Heart left ventricle (tissue), 16 donors: ENCODE data around the gene EIF4A3. TPM values are rescaled to one million over a fixed set of nuclear protein-coding genes. Genes with fewer than 3 reads are reported as not detected.

Experiments used
- ATAC-seq, 4 donors: fragments of 200-7000 bp; cut with Tn5 transposase; one replicate each; pipeline ENCODE4 v1.9.1; 2020 to 2022; ENCODE audit warnings: moderate library complexity in 4 of 4, mild to moderate bottlenecking in 3 of 4, moderate number of reproducible peaks in 1 of 4
- DNase-seq, 5 donors: peaks; one replicate each; pipeline ENCODE4 v3.0.0-alpha.2; 2020
- H3K27ac ChIP-seq, 12 donors: fragments of 200-600 bp; sonication (generic) in 4 of 12; one replicate each; pipeline versions ENCODE4 v1.5.0 to v1.8.0; 2016 to 2022; ENCODE audit warnings: mild to moderate bottlenecking in 2 of 12
- H3K27me3 ChIP-seq, 9 donors: fragments of 200-600 bp; sonication (generic) in 2 of 9; one replicate each; pipeline versions ENCODE4 v1.5.1 to v1.8.0; 2016 to 2022; ENCODE audit warnings: mild to moderate bottlenecking in 3 of 9
- H3K36me3 ChIP-seq, 9 donors: fragments of 200-600 bp; sonication (generic) in 2 of 9; one replicate each; pipeline versions ENCODE4 v1.5.0 to v1.8.0; 2018 to 2022; ENCODE audit warnings: mild to moderate bottlenecking in 2 of 9
- H3K4me1 ChIP-seq, 12 donors: fragments of 200-600 bp; sonication (generic) in 4 of 12; one replicate each; pipeline versions ENCODE4 v1.5.0 to v1.8.0; 2016 to 2022; ENCODE audit warnings: mild to moderate bottlenecking in 3 of 12
- H3K4me3 ChIP-seq, 12 donors: fragments of 200-600 bp; sonication (generic) in 4 of 12; one replicate each; pipeline versions ENCODE4 v1.5.0 to v1.8.0; 2017 to 2022; ENCODE audit warnings: mild to moderate bottlenecking in 9 of 12, moderate library complexity in 4 of 12
- H3K9me3 ChIP-seq, 12 donors: fragments of 200-600 bp; sonication (generic) in 4 of 12; one replicate each; pipeline versions ENCODE4 v1.5.0 to v1.8.0; 2016 to 2022; ENCODE audit warnings: mild to moderate bottlenecking in 1 of 12
- CTCF ChIP-seq, 12 donors: fragments of 200-600 bp; sonication (generic) in 4 of 12; IDR thresholded peaks; one replicate each; pipeline versions ENCODE4 v1.5.0 to v1.8.0; 2018 to 2022; ENCODE audit warnings: antibody characterized with exemption in 12 of 12, mild to moderate bottlenecking in 5 of 12
- POLR2A ChIP-seq, 2 donors: fragments of 450-650 bp; IDR thresholded peaks; one replicate each; pipeline ENCODE4 v1.6.1; 2017; ENCODE audit warnings: antibody characterized with exemption in 2 of 2, mild to moderate bottlenecking in 2 of 2, moderate library complexity in 2 of 2
- WGBS, 4 donors: extraction: QIAGEN DNeasy Blood & Tissue Kit in 2 of 4; methylation state at CpG; one replicate each; pipeline versions ENCODE4 v1.1.5 to v1.1.7; 2013 to 2018; 5-methylcytosine and 5-hydroxymethylcytosine counted together
- intact Hi-C, 10 donors: fragments of 100-400 bp; cut with DNase I; formaldehyde crosslinking; loops; one replicate each; pipeline versions ENCODE4 v1.11.1 to v1.14.2; 2022
- polyA plus RNA-seq, 2 donors: library from polyadenylated mRNA; stranded (reverse); fragments of 200-250 nt; gene quantifications; one replicate each; pipeline ENCODE4 v1.2.3, GENCODE V29; 2013
- total RNA-seq, 9 donors: library from RNA; depleted of rRNA in 2 of 9; stranded (reverse); fragments of >200 nt in 2 of 9; fragmentation: NEBNext Ultra II Directional in 3 of 9; extraction: Animal tissue kit (Norgen Biotek cat#: 25700) in 3 of 9; gene quantifications; one replicate each; pipeline versions ENCODE4 v1.1.0 to v1.2.4, GENCODE V29; 2016 to 2023
- donor health status: ischemic (EF 13 %, LVEDD 7.1; RV severe dilation, severe dysfunction).
- donor health status: healthy with polysubstance abuse.
- donor health status: DM: no; HTN: yes; CAD: no.
- donor health status: DM: no; HTN: no; CAD: no.
- donor health status: ischemic (EF 25% LVEDD 6.9; RV normal size, moderate dysfunction).
- donor health status: ischemic (EF 25% LVEDD 5.7; RV mildly dilated, moderate dysfunction).
- donor health status: healthy.
- donor health status: DM: yes; HTN: yes; CAD: no.
- donor health status: ischemic (EF 35%, LVEDD 5.7; RV mildly dilated, moderate dysfunction).
- donor health status: nonischemic (EF 11% LVEDD 7.7; RV severe dilation, severe dysfunction).
- donor health status: DM: yes; HTN: yes; CAD: no.
- donor health status: PGD.
- donor health status: ischemic (EF 29% LVEDD 5.4; RV normal size, mild dysfunction).
- donor health status: nonischemic (EF 23%, LVEDD 6.1; RV moderate dilation, normal function).

Gene EIF4A3
- total and polyA plus RNA-seq, 11 donors: 17.8 to 57.5 (median 31.6) TPM

- ATAC-seq (no peak), DNase-seq (no peak)
- H3K9me3 ChIP-seq: no peaks in the 10 kb centered on the region
- intact Hi-C loops: no loop called here
- no peak overlapping the region for H3K27ac ChIP-seq
- no peaks in the 10 kb centered on the region for H3K36me3 ChIP-seq
- H3K4me1 ChIP-seq: peaks cover 0 to 14% (median 7%) of the 10 kb centered on the region in 12 donors
- TF ChIP-seq POLR2A (IDR thresholded peaks at IDR 0.05) (no peak), CTCF (IDR thresholded peaks at IDR 0.05) (no peak)
- H3K27me3 ChIP-seq: no peaks in the 10 kb centered on the region
- WGBS, 4 donors: 74 to 86% (median 80%) methylated on average over 4 to 10 of the region's 10 CpGs
- H3K4me3 ChIP-seq: no peak overlapping the region
These were observed 37.4 kb upstream of the EIF4A3 start for GRCh38 chr17:80184423-80184714.

DNA sequence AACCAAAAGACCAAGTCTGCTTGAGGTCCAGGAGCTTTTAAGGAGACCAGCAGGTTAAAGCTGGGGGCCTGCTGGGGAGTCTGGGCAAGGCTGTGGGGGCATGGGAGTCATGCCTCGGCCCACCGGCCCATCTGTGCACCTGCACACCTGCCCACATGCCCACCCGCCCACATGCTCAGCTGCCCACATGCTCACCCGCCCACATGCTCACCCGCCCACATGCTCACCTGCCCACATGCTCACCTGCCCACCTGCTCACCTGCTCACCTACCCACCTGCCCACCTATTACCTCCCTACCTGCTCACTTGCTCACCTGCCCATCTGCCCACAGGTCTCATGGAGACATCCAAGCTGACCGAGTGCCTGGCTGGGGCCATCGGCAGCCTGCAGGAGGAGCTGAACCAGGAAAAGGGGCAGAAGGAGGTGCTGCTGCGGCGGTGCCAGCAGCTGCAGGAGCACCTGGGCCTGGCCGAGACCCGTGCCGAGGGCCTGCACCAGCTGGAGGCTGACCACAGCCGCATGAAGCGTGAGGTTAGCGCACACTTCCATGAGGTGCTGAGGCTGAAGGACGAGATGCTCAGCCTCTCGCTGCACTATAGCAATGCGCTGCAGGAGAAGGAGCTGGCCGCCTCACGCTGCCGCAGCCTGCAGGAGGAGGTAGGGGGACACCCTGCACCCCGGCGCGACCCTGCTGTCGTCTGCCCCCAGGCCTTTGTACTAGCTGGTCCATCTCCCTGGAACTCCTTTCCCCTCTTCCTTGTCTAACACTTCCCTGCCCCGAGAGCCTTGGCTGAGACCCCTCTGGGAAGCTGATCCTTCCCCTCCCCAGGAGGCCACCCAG lies 36.9 kb upstream of the EIF4A3 start:
- Histone ChIP-seq H3K27ac (no peak overlapping the region), H3K4me3 (no peak overlapping the region), H3K9me3 (no peaks in the 10 kb centered on the region), H3K4me1 (peaks cover 0 to 14% (median 7%) of the 10 kb centered on the region in 12 donors), H3K36me3 (no peaks in the 10 kb centered on the region), H3K27me3 (no peaks in the 10 kb centered on the region)
- intact Hi-C loops: no loop called here
- DNase-seq (no peak), ATAC-seq (no peak)
- no peak for TF ChIP-seq CTCF (IDR thresholded peaks at IDR 0.05)
- no peak for TF ChIP-seq POLR2A (IDR thresholded peaks at IDR 0.05)
- 81 to 90% (median 84%) methylated on average over 24 to 26 of the region's 26 CpGs for WGBS, 4 donors

GRCh38 chr17:80182845-80183223 lies 35.9 kb upstream of the EIF4A3 start:
- no peak overlapping the region for H3K4me3 ChIP-seq
- ATAC-seq (no peak), DNase-seq (peak in 1 of 5 donors; percentile 4)
- intact Hi-C loops: no loop called here
- 90 to 95% (median 91%) methylated on average over 12 of the region's 12 CpGs for WGBS, 4 donors
- no peak overlapping the region for H3K27ac ChIP-seq
- H3K36me3 ChIP-seq: no peaks in the 10 kb centered on the region
- H3K9me3 ChIP-seq: no peaks in the 10 kb centered on the region
- H3K27me3 ChIP-seq: no peaks in the 10 kb centered on the region
- TF ChIP-seq POLR2A (IDR thresholded peaks at IDR 0.05) (no peak), CTCF (IDR thresholded peaks at IDR 0.05) (no peak)
- peaks cover 0 to 8% (median 3%) of the 10 kb centered on the region in 12 donors for H3K4me1 ChIP-seq

DNA sequence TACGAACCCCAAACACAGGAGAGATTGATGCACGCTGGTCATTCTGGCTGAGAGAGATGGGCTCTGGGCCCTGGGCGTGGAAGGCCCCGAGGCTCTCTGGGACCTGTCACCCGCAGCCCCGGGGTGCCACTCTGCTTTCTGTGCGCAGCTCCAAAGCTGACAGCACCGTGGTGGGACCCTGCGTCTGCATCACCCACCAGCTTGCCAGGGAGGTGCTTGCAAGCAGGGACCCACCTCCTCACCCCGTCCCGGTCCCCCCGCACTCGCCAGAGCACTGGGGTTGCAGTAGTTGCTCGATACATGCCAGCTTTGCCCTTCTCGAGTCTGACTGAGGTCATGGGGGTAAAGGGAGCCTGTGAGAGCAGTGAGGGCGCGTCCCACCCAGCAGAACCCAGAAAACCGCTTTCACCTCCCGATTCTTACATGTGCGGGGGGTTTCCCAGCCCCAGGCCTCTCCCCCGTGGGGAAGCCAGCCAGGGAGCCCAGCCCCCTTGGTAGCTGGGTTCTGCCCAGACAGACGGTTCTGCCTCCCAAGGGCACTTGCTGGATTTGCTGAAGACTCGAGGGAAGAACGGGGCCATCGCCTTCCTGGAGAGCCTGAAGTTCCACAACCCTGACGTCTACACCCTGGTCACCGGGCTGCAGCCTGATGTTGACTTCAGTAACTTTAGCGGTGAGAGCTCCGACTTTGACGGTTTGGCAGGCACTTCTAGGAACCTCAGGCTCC lies 35.4 kb upstream of the EIF4A3 start:
- no peak for TF ChIP-seq CTCF (IDR thresholded peaks at IDR 0.05)
- TF ChIP-seq POLR2A (IDR thresholded peaks at IDR 0.05): no peak
- WGBS, 4 donors: 87 to 91% (median 89%) methylated on average over 21 to 30 of the region's 30 CpGs
- no peaks in the 10 kb centered on the region for H3K27me3 ChIP-seq
- intact Hi-C loops: no loop called here
- H3K4me1 ChIP-seq: peaks cover 0 to 3% (median 0%) of the 10 kb centered on the region in 12 donors
- H3K4me3 ChIP-seq: no peak overlapping the region
- ATAC-seq (no peak), DNase-seq (peak in 1 of 5 donors; percentile 40)
- no peaks in the 10 kb centered on the region for H3K9me3 ChIP-seq
- no peaks in the 10 kb centered on the region for H3K36me3 ChIP-seq
- H3K27ac ChIP-seq: no peak overlapping the region
